Measurements from ENCODE around the gene NALCN.

Gene NALCN

DNA sequence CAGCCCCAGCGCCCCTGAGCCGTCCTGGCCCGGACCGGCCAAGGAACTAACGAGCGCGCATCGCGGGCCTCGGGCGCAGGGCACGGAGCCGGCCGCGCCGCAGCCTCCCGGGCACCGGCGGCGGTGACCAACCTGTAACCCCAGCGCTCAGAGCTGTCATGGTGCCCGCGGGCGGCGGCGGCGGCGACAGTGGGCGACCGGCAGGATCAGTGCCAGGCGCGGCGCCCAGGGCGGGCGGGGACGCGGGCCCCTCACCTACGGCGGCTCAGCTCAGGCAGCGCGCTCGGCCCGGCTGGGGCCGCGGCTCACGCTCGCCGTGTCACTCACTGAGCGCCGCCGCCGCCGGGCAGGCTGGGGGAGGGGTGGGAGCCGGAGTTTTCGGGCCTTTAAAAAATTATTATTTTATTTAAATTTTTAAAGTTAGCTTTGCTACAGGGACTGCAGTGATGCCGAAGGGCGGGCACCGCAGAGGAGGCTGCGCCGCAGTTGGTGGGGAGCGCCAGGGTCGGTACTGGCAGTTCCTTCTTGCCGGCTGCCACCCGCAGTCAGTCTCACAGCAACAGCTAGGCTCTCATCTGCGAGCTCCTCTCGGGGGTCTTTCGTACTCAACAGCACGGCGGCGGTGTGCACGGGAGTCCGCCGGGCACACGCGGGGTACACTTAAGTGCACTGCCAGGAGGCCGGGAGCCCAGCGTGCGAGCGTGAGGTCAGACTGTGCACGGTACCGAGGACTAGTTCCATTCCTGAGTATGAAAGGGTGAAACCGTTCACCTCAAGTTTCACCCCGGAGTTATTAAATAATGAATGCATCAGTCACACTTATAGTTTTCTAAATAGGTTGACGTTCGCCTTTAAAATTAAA, at the start of gene NALCN:
TSS of gene NALCN (minus strand) at position 328 of the 862 bp plus-strand sequence. CDS start 17,382 bp downstream, outside the sequence.
- peak; percentile 68 for DNase-seq (ENCODE audit: low spot score)

- no peak for DNase-seq (ENCODE audit: low spot score)
These were observed 49.6 kb upstream of the NALCN start for GRCh38 chr13:101465877-101466276.

GRCh38 chr13:101457176-101457575, 40.9 kb upstream of the NALCN start:
- DNase-seq (ENCODE audit: low spot score): no peak

DNA sequence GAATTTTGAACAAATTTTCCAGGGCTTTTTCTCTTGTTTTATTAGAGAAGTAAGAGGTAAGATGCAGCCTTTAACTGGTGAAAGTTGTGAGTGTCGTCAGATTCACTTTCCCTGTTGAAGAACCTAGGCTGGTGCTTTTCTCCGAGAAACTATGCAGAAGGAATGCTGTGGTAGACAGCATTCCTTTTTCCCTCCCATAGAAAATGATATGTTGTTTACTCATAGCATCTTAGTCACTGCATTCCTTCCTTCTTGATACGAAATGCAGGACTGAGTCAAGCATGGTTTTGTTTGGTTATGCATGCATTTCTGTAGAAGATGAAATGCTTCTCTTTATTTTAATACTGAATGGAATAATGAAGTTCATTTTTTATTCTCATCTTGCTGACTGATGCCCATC, 39.6 kb upstream of the NALCN start:
- no peak for DNase-seq (ENCODE audit: low spot score)

GRCh38 chr13:101454767-101455166, 38.5 kb upstream of the NALCN start:
- no peak for DNase-seq (ENCODE audit: low spot score)

GRCh38 chr13:101453784-101454201, 37.5 kb upstream of the NALCN start:
- no peak for DNase-seq (ENCODE audit: low spot score)

GRCh38 chr13:101452519-101453485, 36.5 kb upstream of the NALCN start, which contains the start of gene ITGBL1:
Gene ITGBL1, plus strand, starts transcription at chr13:101452675. Its CDS starts 159 bp downstream, at chr13:101452834.
- DNase-seq (ENCODE audit: low spot score): no peak

DNA sequence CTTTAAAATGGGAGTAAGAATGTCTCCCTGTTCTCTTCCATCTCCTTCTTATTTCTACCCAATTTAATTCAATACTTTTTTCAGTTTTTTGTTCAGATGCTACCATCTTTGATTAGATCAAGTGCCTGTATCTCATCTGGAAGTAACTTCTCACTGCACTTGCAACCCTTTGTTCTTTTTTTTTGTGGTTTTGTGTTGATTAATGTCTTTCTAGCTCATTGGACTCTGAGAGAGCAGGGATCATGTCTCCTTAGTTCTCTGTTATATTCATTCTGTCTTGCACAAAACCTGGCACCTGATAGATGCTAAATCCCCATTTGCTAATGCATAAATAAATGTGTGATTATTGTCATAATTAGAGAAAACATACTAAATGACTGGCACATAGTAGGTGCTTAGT, 35.3 kb upstream of the NALCN start:
- DNase-seq (ENCODE audit: low spot score): no peak

DNA sequence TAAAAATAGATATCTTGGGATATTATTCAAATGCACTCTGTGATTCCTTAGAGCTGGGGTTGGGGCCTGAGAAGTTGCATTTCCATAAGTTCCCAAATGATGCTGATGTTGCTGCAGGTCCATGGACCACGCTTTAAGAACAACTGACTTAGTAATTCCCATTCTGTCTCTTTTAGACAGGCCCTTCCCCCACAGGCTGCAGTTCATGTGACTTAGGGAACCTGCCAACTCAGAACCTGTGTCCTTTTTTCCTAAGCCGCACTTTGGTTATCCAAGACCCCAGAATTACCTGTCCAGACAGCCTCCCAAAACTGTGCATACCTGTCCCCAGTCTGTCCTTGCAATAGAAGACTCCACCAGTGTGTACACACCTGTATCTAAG, 34.4 kb upstream of the NALCN start:
- DNase-seq (ENCODE audit: low spot score): no peak

- no peak for DNase-seq (ENCODE audit: low spot score)
These were observed 33.8 kb upstream of the NALCN start for GRCh38 chr13:101449790-101450748.

- no peak for DNase-seq (ENCODE audit: low spot score)
These were observed 31.5 kb upstream of the NALCN start for GRCh38 chr13:101447852-101448251.

DNA sequence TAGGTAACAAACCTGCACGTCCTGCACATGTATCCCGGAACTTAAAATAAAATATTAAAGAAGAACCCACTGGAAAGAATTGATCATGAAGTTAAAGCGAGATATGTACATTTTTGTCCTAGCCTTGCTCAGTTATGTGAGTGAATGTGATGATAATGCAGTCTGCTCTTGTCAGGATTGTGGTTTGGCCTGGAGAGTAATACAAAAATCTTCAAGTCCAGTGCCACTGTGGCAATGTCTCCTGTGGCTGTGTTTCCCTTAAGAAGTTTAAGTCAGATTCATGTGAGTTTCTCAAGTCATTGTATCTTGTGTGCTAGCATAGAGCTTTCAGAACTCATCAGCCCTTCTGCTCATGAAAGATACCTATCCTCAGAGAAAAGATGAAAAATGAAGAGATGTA, 18.2 kb upstream of the NALCN start:
- no peak for DNase-seq (ENCODE audit: low spot score)

DNA sequence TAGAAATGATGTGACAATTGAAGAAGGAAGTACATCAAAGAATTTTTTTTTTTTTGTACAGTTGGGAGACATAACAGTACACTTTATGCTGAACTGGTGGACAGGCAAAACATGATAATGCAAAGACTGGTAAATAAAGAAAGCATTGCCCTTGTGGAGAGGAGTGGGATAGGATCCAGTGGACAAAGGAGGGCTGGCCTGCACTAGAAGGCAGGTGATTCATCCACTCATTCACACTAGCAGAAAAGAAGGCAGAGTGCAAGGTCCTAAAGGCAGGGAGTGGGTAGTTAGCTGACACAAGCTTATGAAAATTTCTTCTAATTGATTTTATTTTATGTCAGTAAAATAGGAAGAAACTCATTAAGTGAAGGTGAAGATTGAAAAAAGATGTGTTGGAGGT, 17.6 kb upstream of the NALCN start:
- DNase-seq (ENCODE audit: low spot score): no peak

- DNase-seq (ENCODE audit: low spot score): no peak
These were observed 13.4 kb upstream of the NALCN start for GRCh38 chr13:101429733-101430132.

DNA sequence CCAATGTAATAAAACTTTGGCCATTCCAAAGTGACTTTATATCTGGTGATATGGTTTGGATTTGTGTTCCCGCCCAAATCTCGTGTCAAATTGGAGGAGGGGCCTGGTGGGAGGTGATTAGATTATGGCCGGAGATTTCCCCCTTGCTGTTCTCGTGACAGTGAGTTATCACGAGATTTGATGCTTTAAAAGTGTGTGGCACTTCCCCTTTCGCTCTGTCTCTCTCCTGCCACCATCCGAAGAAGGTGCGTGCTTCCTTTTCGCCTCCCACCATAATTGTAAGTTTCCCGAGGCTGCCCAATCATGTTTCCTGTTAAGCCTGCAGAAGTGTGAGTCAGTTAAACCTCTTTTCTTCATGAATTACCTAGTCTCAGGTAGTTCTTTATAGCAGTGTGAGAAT, 9.3 kb upstream of the NALCN start:
- no peak for DNase-seq (ENCODE audit: low spot score)

DNA sequence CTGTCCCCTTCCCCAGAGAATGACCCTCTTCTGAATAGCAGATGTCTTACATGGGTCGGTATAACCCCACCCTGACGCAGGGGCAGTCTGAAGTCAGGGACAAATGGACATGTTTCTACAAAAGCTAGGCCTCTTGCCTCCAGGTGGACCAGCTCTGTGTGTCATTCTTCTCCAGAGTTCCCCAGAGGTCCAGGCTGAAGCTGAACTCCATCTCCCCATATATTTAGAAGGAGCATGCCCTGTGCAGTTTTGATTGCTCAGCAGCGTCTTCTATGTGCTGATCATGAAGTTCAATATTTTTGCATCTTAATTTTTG, 8.8 kb upstream of the NALCN start:
- no peak for DNase-seq (ENCODE audit: low spot score)

DNA sequence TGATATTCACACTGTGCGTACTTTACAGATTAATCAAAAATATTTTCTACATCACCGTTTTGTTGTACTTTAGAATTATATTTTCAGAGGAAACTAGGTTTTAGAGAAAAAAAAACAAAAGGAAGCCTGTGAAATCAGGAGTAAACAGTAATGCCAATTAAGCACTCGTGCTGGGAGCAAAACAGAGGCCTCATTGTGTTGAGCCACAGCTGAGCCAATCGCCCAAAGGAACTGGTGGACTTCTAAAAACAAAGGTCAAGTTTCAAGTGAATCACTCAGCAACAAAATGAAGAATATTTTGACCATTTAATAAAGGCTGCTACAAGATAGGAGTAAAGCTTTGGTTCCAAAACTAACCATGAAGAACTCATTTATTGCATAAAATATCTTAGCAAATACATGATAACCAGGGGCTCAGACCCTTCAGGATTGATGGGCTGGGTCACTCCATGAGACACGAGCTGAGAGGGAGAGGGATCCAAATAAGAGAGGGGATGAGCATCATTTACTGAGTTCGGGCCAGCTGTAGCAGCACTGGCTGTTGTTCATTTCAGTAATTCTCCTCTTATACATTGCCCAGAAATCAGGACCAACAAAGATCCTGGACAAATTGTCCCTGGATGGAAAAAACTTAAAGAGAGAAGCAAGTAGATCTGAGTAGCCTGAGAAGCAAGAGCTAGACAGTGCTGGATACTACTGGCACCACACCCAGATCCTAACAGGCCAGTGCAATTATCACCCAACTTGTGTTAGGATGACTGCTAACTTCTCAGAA, 8.3 kb upstream of the NALCN start:
- DNase-seq (ENCODE audit: low spot score): no peak

DNA sequence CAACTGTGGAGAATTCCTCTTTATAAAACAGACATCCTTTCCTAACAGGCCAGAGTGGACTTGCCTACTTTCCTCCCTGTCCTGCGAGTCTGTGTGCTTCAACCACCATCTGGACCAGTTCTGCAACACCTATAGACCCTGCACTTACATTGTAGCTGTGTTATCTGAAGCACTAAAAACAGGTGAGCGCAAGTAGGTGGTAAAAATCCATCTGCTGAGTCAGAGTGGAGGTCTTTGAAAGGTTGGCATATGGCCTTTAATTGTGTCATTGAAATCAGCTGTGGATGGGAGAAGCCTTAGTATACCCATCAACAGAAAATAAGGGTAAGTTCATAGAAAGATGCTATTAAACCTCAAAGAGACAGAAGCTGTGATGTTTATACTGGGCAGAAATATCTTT, 7.6 kb upstream of the NALCN start:
- DNase-seq (ENCODE audit: low spot score): no peak

DNA sequence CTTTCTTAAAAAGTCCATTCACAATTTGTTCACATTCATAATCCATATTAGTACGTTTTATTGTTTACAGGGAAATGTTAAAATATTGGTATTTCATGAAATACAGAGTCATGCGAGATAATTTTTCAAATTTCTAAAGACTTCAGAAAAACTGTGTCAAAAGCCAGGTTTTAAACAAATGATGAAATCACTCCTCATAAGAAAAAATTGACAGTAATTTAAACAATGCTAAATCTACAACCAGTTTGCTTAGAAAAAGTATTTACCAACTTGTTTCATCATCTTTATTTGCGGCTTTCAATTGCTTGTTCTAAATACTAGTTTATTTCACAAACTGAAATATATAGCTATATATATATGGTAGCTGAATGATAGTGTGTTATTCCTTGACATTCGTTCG, 1.2 kb upstream of the NALCN start:
- DNase-seq (ENCODE audit: low spot score): no peak

DNA sequence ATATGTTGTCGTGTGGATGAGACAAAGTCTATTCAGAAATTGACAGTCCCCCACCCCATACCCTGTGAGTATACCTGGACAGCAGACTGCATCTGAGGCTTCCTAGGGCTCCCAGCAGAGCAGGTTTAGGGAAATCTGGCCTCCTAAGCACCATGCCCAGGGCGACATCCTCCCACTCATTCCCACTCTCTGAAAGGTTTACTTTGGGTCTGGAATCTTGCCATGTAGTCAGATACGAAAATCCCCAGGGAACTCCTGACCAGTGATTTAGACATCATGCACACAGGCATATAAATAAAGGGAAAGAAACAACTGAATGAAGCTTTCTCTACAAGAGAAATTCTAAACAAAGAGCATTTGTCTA, 717 bp upstream of the NALCN start:
- no peak for DNase-seq (ENCODE audit: low spot score)
